Spinal cord (tissue), 10 donors: ENCODE measurements around the gene TXLNG. TPM values are rescaled to one million over a fixed set of nuclear protein-coding genes. Genes with fewer than 3 reads are reported as not detected.

Experiments
- DNase-seq, 6 donors: peaks; one replicate each; pipeline versions ENCODE4 v3.0.0 to v3.0.0-alpha.2; 2013 to 2015; ENCODE audit warnings: low spot score in 6 of 6, low read depth in 4 of 6
- H3K27ac ChIP-seq: one replicate; pipeline ENCODE4 v1.5.1; 2013; ENCODE audit warnings: low read depth, low read length, control low read depth
- H3K27me3 ChIP-seq: one replicate; pipeline ENCODE4 v1.6.1; 2013; ENCODE audit warnings: low read length; ENCODE audit not compliant: control insufficient read depth, insufficient read depth
- H3K36me3 ChIP-seq: one replicate; pipeline ENCODE4 v1.6.1; 2013; ENCODE audit warnings: low read length; ENCODE audit not compliant: control insufficient read depth, insufficient read depth
- H3K4me1 ChIP-seq: one replicate; pipeline ENCODE4 v1.6.1; 2013; ENCODE audit warnings: low read length; ENCODE audit not compliant: control insufficient read depth, insufficient read depth
- H3K4me3 ChIP-seq: one replicate; pipeline ENCODE4 v1.5.1; 2013; ENCODE audit warnings: low read depth, low read length, control low read depth
- H3K9me3 ChIP-seq: one replicate; pipeline ENCODE4 v1.6.1; 2013; ENCODE audit warnings: low read length; ENCODE audit not compliant: control insufficient read depth, insufficient read depth
- WGBS: methylation state at CpG from one replicate; pipeline ENCODE4 v1.1.5; 2013; ENCODE audit warnings: missing lambda C conversion rate; ENCODE audit not compliant: insufficient coverage; 5-methylcytosine and 5-hydroxymethylcytosine counted together
- polyA plus RNA-seq, 2 donors: library from polyadenylated mRNA; unstranded; fragments of 120-200 nt; gene quantifications; one replicate each; pipeline ENCODE4 v1.2.1, GENCODE V29; 2013; ENCODE audit not compliant: insufficient read length in 2 of 2
- total RNA-seq, 2 donors: library from RNA; depleted of rRNA in 1 of 2; stranded (reverse); fragments of 120-200 nt in 1 of 2; fragments of >200 nt in 1 of 2; gene quantifications; one replicate each; pipeline versions ENCODE4 v1.2.3 to v1.2.4, GENCODE V29; 2013 to 2014
- donor health status: healthy.

The TXLNG gene
- total and polyA plus RNA-seq, 4 donors, result 10.8 to 11.8 (median 11.3) TPM

DNA sequence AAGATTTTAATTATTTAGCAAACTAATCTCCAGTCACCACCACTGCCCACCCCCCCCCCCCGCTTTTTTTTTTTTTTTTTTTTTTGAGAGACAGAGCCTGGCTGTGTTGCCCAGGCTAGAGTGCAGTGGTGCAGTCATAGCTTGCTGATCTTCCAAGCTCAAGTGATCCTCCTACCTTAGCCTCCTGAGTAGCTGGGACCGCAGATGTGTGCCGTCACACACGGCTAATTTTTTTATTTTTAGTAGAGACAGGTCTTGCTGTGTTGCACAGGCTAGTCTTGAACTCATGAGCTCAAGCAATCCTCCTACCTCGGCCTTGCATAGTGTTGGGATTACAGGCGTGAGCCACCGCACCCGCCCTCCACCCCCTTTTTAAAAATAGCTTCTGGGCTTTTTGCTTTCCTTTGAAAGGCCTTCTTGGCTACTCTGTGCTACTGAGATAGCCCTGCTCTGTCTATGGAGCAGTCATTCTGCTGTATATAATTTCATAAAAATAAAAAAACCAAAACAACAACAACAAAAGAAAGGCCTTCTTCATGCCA, 18.7 kb downstream of the TXLNG start:
- no CpG with 5 or more reads among the region's 8 CpGs for WGBS
- H3K9me3 ChIP-seq, result no peaks in the 10 kb centered on the region
- no peak for DNase-seq

DNA sequence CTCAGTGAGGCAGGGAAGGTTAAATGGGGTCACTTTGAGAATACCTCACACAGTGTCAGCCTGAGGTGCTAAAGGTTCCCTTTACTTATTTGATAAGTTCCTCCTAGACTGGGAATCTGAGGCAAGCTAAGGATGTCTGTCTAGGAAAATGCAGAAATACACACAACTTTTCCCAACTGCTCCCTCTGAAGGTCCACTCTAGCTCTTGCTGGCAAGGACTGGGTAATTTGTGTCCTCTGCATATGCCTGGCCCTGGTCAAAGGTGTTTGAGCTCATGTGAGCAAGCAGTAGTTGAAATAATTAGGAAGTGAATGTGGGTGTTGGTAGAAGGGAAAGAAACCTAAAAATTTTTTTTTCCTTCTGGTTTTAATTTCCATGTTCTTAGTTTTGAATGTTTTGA, 21.3 kb downstream of the TXLNG start:
- H3K9me3 ChIP-seq, result no peaks in the 10 kb centered on the region
- peak in 1 of 6 donors; percentile 17 for DNase-seq
- no peaks in the 10 kb centered on the region for H3K4me1 ChIP-seq
- H3K36me3 ChIP-seq, result peaks cover 5% of the 10 kb centered on the region
- no peak overlapping the region for H3K4me3 ChIP-seq
- peaks cover 9% of the 10 kb centered on the region for H3K27me3 ChIP-seq
- H3K27ac ChIP-seq, result no peak overlapping the region

More for the DNA sequence above, 18.7 kb downstream of the TXLNG start:
- H3K36me3 ChIP-seq, result peaks cover 10% of the 10 kb centered on the region
- H3K4me3 ChIP-seq, result no peak overlapping the region
- peaks cover 6% of the 10 kb centered on the region for H3K27me3 ChIP-seq
- no peaks in the 10 kb centered on the region for H3K4me1 ChIP-seq
- no peak overlapping the region for H3K27ac ChIP-seq

DNA sequence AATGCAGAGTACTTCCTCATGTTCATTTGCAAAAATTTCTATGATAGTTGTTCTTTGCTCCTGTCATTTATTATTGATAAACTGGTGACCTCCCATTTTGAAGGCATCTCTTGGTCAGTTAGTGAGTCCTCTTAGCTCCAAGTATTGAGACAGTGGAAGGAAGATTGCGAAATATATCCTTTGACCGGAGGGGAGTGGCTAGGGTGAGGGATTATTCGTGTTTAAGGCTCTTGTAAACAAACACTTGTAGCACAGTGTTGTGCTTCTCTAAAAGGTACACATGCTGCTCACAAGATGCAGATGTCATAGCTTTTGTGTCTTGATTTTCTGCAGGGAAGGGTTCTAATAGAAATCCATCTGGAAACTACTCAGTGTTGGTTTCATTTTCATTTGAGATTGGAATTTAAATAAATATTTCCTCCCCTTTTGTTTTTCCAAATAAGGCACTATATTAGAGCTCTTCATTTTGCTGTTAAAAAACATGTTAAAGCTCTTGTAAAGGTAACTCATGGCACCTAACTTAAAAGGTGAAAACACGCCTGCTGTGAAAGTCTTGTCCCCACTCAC, 21.8 kb downstream of the TXLNG start:
- no peak for DNase-seq
- no peak overlapping the region for H3K4me3 ChIP-seq
- no peaks in the 10 kb centered on the region for H3K9me3 ChIP-seq
- whole genome bisulfite sequencing, result 60% methylated on average over 3 of the region's 4 CpGs
- peaks cover 9% of the 10 kb centered on the region for H3K27me3 ChIP-seq
- H3K27ac ChIP-seq, result no peak overlapping the region
- H3K4me1 ChIP-seq, result no peaks in the 10 kb centered on the region
- H3K36me3 ChIP-seq, result no peaks in the 10 kb centered on the region

DNA sequence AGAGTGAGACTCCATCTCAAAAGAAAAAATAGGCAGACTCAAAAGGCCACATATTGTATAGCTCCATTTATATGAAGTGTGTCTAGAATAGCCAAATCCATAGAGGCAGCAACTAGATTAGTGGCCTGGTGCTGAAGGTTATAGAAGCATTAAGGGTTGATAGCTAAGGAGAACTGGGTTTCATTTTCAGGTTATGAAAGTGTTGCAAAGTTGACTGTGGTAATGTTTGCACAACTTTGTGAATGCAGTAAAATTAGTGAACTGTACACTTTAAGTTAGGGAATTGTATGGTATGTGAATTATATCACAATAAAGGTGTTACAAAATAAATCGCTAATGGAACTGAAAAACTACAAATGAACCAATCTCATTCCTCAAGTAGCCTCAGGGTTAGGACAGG, 28.3 kb downstream of the TXLNG start:
- H3K4me3 ChIP-seq, result no peak overlapping the region
- H3K4me1 ChIP-seq, result no peaks in the 10 kb centered on the region
- DNase-seq, result no peak
- H3K27me3 ChIP-seq, result peaks cover 9% of the 10 kb centered on the region
- no peaks in the 10 kb centered on the region for H3K9me3 ChIP-seq
- no peak overlapping the region for H3K27ac ChIP-seq
- WGBS, result no CpG with 5 or more reads among the region's 1 CpG
- no peaks in the 10 kb centered on the region for H3K36me3 ChIP-seq

DNA sequence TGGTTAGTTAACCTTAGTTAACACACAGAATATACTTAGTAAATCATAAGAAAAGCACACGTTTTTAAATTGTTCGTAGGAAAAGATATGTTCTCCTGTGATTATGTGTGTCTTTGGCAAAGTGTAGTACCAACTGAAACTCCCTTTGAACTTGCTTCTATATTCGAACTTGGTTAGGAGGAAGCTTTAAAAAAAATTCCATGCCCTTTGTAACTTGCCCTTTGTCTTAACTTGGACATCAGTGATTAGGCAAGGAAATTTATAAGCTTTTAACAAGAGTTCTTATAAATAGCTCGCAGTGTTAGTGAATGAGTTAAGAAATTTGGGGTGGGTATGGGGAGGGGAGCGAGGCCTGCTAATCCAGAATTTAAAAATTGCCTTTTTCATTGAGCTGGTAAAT, 33.4 kb downstream of the TXLNG start:
- Histone ChIP-seq H3K27me3 (peaks cover 13% of the 10 kb centered on the region), H3K27ac (no peak overlapping the region), H3K4me3 (no peak overlapping the region), H3K9me3 (no peaks in the 10 kb centered on the region), H3K36me3 (peaks cover 11% of the 10 kb centered on the region), H3K4me1 (no peaks in the 10 kb centered on the region)
- 83% methylated on average over 1 of the region's 5 CpGs for WGBS
- no peak for DNase-seq

DNA sequence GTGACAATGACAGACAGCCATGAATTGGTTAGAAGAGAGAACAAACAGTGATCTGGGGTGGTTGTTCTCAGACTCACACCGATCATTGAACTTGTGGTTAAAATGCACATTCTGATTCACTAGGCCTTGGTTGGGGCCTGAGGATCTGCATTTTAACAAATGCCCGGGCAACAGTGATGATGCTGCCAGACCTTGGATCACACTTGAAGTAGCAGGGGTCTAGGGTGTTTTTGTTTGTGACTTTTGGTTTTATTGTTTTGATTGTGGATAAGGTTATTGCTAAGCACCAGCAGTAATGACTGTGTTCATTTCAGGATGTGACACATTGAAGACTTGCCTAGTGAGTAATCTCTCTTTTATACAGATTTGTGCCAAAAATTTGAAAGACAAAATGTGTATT, 36.5 kb downstream of the TXLNG start:
- H3K27ac ChIP-seq, result no peak overlapping the region
- no peak for DNase-seq
- 92% methylated on average over 2 of the region's 2 CpGs for WGBS
- no peaks in the 10 kb centered on the region for H3K4me1 ChIP-seq
- H3K9me3 ChIP-seq, result no peaks in the 10 kb centered on the region
- peaks cover 11% of the 10 kb centered on the region for H3K36me3 ChIP-seq
- no peak overlapping the region for H3K4me3 ChIP-seq
- peaks cover 15% of the 10 kb centered on the region for H3K27me3 ChIP-seq

DNA sequence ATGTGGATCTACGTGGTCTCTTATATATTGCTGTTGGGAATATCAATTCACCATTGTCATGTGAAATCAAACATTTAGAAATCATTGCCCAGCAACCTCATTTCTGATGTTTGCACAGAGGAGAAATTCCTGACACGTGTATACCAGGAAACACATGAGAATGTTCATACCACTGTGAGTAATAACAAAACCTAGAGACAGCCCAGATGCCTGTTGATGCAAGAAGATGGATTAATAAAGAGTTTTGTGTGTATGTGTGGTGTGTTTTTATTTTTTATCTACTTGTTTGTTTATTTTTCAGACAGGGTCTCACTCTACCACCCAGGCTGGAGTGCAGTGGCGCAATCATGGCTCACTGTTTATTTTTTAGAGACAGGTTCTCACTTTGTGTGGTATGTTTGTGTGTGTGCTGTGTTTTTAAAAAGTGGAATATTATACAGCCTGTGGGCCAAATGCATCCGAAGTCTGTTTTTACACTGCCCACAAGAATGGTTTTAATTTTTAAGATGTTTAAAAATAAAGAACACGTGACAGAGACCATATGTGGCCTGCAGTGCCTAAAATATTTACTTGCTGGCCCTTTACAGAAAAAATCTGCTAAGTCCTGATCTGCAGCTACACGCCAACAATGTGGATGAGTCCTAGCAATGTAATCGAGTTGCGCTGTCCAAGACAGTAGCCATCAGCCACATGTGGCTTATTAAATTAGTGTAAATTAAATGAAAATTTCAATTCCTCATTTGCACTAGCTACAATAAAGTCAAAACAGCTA, 39.2 kb downstream of the TXLNG start:
- DNase-seq, result no peak
- Histone ChIP-seq H3K9me3 (no peaks in the 10 kb centered on the region), H3K27ac (no peak overlapping the region), H3K4me1 (no peaks in the 10 kb centered on the region), H3K27me3 (peaks cover 16% of the 10 kb centered on the region), H3K36me3 (peaks cover 11% of the 10 kb centered on the region), H3K4me3 (no peak overlapping the region)
- 92% methylated on average over 2 of the region's 8 CpGs for WGBS

DNA sequence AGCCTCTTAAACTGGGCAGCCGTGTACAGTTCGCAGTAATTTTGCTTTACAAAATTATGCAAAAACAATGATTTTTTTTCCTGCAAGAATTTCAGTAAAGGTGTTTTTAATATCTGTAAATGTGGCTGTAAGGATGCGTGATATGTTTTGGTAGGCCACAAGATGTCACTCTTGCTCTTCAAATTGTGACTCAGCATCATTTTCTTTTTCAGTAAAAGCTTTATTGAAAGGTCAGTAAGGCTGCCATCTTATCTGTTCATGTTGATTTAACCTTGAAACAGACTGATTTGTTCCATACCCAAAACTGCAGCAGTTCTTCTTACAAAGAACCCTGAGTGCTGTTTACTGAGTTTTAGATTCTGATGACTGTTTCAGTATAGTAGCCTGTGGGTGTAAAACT, 39.9 kb downstream of the TXLNG start:
- WGBS, result no CpG with 5 or more reads among the region's 3 CpGs
- H3K9me3 ChIP-seq, result no peaks in the 10 kb centered on the region
- peak in 4 of 6 donors; percentile 17 to 78 (median 46) for DNase-seq
- peaks cover 16% of the 10 kb centered on the region for H3K27me3 ChIP-seq
- peaks cover 6% of the 10 kb centered on the region for H3K36me3 ChIP-seq
- no peak overlapping the region for H3K4me3 ChIP-seq
- H3K27ac ChIP-seq, result no peak overlapping the region
- H3K4me1 ChIP-seq, result no peaks in the 10 kb centered on the region

DNA sequence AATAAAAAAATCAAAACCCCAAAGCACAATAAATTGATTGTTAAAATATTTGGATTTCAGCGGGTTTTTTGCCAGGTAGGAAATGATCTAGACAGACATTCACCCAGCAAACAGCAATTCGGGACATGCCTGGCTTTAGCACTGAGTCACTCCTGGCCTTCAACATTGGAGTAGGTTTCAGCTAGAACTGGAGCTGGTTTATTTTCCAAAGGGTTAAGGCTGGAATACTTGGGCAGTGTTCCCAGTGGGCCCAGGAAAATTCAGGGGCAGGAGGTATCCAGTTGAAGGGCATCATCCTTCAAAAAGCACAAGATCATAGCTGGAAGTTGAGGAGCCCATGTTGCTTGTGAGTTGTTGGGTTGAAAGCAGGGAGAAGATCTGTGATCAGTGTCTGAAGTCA, 41.0 kb downstream of the TXLNG start:
- H3K27ac ChIP-seq, result no peak overlapping the region
- H3K36me3 ChIP-seq, result no peaks in the 10 kb centered on the region
- WGBS, result 94% methylated on average over 2 of the region's 2 CpGs
- no peaks in the 10 kb centered on the region for H3K9me3 ChIP-seq
- DNase-seq, result no peak
- peaks cover 15% of the 10 kb centered on the region for H3K27me3 ChIP-seq
- no peak overlapping the region for H3K4me3 ChIP-seq
- no peaks in the 10 kb centered on the region for H3K4me1 ChIP-seq
